ENCODE measurements around the gene CLCN5. TPM values are rescaled to one million over a fixed set of nuclear protein-coding genes. Genes with fewer than 3 reads are reported as not detected.

The CLCN5 gene
- total RNA-seq, 5 donors from 2014 or later (not counting 1 experiment from before 2014, with no cell fraction given), result 1.4 to 2.3 (median 2.2) TPM

DNA sequence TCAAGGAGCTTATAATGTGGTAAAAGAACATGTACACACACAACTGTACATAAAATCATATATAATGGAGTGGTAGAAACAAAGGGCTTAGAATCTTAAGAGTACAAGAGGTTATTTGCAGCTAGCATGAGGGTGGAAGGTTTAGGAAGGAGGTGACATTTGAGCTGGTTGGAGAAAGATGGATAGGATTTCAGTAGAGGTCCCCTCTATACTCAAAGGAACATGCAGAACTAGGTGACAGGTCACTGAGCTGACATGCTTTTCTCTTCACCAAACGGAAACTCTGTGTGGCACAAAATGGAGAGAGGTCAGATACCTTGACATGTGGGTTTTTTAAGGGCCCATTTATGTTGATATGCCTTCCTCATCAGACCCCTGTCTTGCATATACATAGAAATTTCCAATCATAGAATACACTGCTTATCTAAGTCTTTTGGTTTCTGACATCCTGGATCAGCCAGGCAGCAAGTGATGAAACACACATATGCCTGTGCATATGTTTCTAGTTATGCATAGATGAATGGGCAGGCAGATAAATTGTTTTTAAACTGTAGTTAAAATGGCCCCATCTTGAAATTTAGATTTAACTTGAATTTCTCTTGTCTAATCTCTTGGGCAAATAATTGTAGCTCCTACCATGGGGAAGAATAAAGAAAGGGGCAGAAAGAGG is 29.3 kb downstream of the CLCN5 start:
- ChIA-PET CTCF (no interaction called here), POLR2A (no interaction called here)
- ATAC-seq (replicated peaks in 1 of 4), result no peak
- Histone ChIP-seq H3K4me1 (ENCODE audit: control insufficient read depth in 1 of 2, extremely low read depth in 1 of 2, insufficient read depth in 2 of 2, low read length in 2 of 2) (no peaks in the 10 kb centered on the region), H3K9me3 (no peaks in the 10 kb centered on the region), H3K36me3 (ENCODE audit: control insufficient read depth in 2 of 2, extremely low read depth in 1 of 2, insufficient read depth in 1 of 2, low read length in 1 of 2) (no peaks in the 10 kb centered on the region), H3K27me3 (replicated peaks in 1 of 2; ENCODE audit: control insufficient read depth in 2 of 2, extremely low read depth in 1 of 2, insufficient read depth in 2 of 2, low read length in 1 of 2) (no peaks in the 10 kb centered on the region), H3K4me3 (ENCODE audit: control insufficient read depth in 1 of 2, extremely low read depth in 1 of 2, low read length in 1 of 2) (no peak overlapping the region), H3K27ac (ENCODE audit: low read length) (no peak overlapping the region)
- no CpG with 5 or more reads among the region's 1 CpG for WGBS (ENCODE audit: insufficient coverage)
- Mint-ChIP-seq H3K27me3 (peaks cover 0 to 12% of the 10 kb centered on the region in 2 donors), H3K4me1 (no peaks in the 10 kb centered on the region), H3K36me3 (no peaks in the 10 kb centered on the region), H3K27ac (no peak overlapping the region), H3K4me3 (no peak overlapping the region), H3K9me3 (no peaks in the 10 kb centered on the region)
- no peak for DNase-seq

- DNase-seq, result no peak
- Mint-ChIP-seq H3K27me3 (peaks cover 0 to 4% of the 10 kb centered on the region in 2 donors), H3K4me3 (no peak overlapping the region), H3K4me1 (no peaks in the 10 kb centered on the region), H3K27ac (no peak overlapping the region), H3K9me3 (no peaks in the 10 kb centered on the region), H3K36me3 (no peaks in the 10 kb centered on the region)
- Histone ChIP-seq H3K4me1 (ENCODE audit: control insufficient read depth in 1 of 2, extremely low read depth in 1 of 2, insufficient read depth in 2 of 2, low read length in 2 of 2) (no peaks in the 10 kb centered on the region), H3K27ac (ENCODE audit: low read length) (no peak overlapping the region), H3K9me3 (no peaks in the 10 kb centered on the region), H3K27me3 (replicated peaks in 1 of 2; ENCODE audit: control insufficient read depth in 2 of 2, extremely low read depth in 1 of 2, insufficient read depth in 2 of 2, low read length in 1 of 2) (no peaks in the 10 kb centered on the region), H3K4me3 (ENCODE audit: control insufficient read depth in 1 of 2, extremely low read depth in 1 of 2, low read length in 1 of 2) (no peak overlapping the region), H3K36me3 (ENCODE audit: control insufficient read depth in 2 of 2, extremely low read depth in 1 of 2, insufficient read depth in 1 of 2, low read length in 1 of 2) (no peaks in the 10 kb centered on the region)
- no CpG with 5 or more reads among the region's 2 CpGs for WGBS (ENCODE audit: insufficient coverage)
- no peak for ATAC-seq (replicated peaks in 1 of 4)
- ChIA-PET POLR2A (no interaction called here), CTCF (no interaction called here)
Observed at GRCh38 chrX:49956313-49956712, 33.9 kb downstream of the CLCN5 start.

GRCh38 chrX:49958727-49959485 is 36.5 kb downstream of the CLCN5 start:
- no CpG with 5 or more reads among the region's 4 CpGs for WGBS (ENCODE audit: insufficient coverage)
- no peak overlapping the region for H3K4me3 ChIP-seq (ENCODE audit: control insufficient read depth in 1 of 2, extremely low read depth in 1 of 2, low read length in 1 of 2)
- no peaks in the 10 kb centered on the region for H3K9me3 ChIP-seq
- ATAC-seq (replicated peaks in 1 of 4) (no peak), DNase-seq (no peak)
- Mint-ChIP-seq H3K9me3 (no peaks in the 10 kb centered on the region), H3K27ac (no peak overlapping the region), H3K27me3 (peaks cover 0 to 9% of the 10 kb centered on the region in 2 donors), H3K4me3 (no peak overlapping the region), H3K36me3 (no peaks in the 10 kb centered on the region), H3K4me1 (no peaks in the 10 kb centered on the region)
- no peak overlapping the region for H3K27ac ChIP-seq (ENCODE audit: low read length)
- CTCF ChIA-PET, result no interaction called here
- no peaks in the 10 kb centered on the region for H3K4me1 ChIP-seq (ENCODE audit: control insufficient read depth in 1 of 2, extremely low read depth in 1 of 2, insufficient read depth in 2 of 2, low read length in 2 of 2)
- H3K27me3 ChIP-seq (replicated peaks in 1 of 2; ENCODE audit: control insufficient read depth in 2 of 2, extremely low read depth in 1 of 2, insufficient read depth in 2 of 2, low read length in 1 of 2), result no peaks in the 10 kb centered on the region
- POLR2A ChIA-PET, result no interaction called here
- H3K36me3 ChIP-seq (ENCODE audit: control insufficient read depth in 2 of 2, extremely low read depth in 1 of 2, insufficient read depth in 1 of 2, low read length in 1 of 2), result no peaks in the 10 kb centered on the region

DNA sequence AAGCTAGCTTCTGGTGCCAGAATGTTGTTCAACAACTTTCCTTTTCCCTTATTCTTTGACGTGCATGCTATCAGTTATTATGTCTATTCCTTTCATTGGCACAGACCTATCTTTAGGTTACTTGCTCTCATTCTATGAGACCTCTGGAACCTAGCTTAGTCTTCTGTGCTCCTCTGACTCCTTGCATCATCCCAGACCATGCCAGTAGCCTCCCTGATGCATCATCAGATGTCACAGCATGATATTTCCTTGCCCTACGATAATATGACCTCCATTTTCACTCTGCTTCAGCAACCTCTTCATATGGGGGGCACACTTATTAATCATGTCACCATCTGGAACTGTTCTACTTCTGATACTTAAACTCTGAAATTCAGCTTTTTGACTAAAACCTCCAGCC is 37.2 kb downstream of the CLCN5 start:
- ChIA-PET CTCF (no interaction called here), POLR2A (no interaction called here)
- no peak for ATAC-seq (replicated peaks in 1 of 4)

DNA sequence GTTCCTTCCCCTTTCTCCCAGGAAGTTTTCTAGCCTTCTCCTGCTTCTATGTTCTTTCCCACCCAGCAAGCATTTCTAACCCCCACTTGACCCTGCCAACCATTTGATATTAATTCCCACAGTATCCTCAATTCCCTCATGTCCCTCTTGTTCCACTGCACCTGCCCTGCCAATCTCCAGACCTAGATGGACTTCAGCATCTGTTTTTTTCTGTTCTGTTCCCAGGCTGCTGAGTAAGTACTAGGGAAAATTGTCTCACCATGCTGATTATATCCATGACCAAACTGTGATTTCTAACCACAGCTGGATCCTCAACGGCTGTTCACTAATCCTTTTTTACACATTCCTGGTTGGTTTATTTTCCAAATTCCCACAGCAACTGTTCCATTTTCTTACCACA is 37.7 kb downstream of the CLCN5 start:
- no peak overlapping the region for H3K4me3 ChIP-seq (ENCODE audit: control insufficient read depth in 1 of 2, extremely low read depth in 1 of 2, low read length in 1 of 2)
- no peak for ATAC-seq (replicated peaks in 1 of 4)
- ChIA-PET CTCF (no interaction called here), POLR2A (no interaction called here)
- no peaks in the 10 kb centered on the region for H3K4me1 ChIP-seq (ENCODE audit: control insufficient read depth in 1 of 2, extremely low read depth in 1 of 2, insufficient read depth in 2 of 2, low read length in 2 of 2)
- H3K27me3 ChIP-seq (replicated peaks in 1 of 2; ENCODE audit: control insufficient read depth in 2 of 2, extremely low read depth in 1 of 2, insufficient read depth in 2 of 2, low read length in 1 of 2), result no peaks in the 10 kb centered on the region
- H3K27ac Mint-ChIP-seq, result no peak overlapping the region
- H3K9me3 ChIP-seq, result no peaks in the 10 kb centered on the region
- H3K27ac ChIP-seq (ENCODE audit: low read length), result no peak overlapping the region
- no peaks in the 10 kb centered on the region for H3K4me1 Mint-ChIP-seq
- no peaks in the 10 kb centered on the region for H3K36me3 ChIP-seq (ENCODE audit: control insufficient read depth in 2 of 2, extremely low read depth in 1 of 2, insufficient read depth in 1 of 2, low read length in 1 of 2)
- no peak for DNase-seq
- no peaks in the 10 kb centered on the region for H3K9me3 Mint-ChIP-seq
- no peaks in the 10 kb centered on the region for H3K36me3 Mint-ChIP-seq
- H3K4me3 Mint-ChIP-seq, result no peak overlapping the region
- no CpG with 5 or more reads among the region's 1 CpG for WGBS (ENCODE audit: insufficient coverage)
- peaks cover 0 to 5% of the 10 kb centered on the region in 2 donors for H3K27me3 Mint-ChIP-seq

More for the DNA sequence above, 37.2 kb downstream of the CLCN5 start:
- H3K4me3 Mint-ChIP-seq, result no peak overlapping the region
- no peaks in the 10 kb centered on the region for H3K9me3 Mint-ChIP-seq
- H3K27me3 Mint-ChIP-seq, result peaks cover 0 to 6% of the 10 kb centered on the region in 2 donors
- no peak for DNase-seq
- no peak overlapping the region for H3K27ac ChIP-seq (ENCODE audit: low read length)
- H3K4me1 ChIP-seq (ENCODE audit: control insufficient read depth in 1 of 2, extremely low read depth in 1 of 2, insufficient read depth in 2 of 2, low read length in 2 of 2), result no peaks in the 10 kb centered on the region
- H3K27ac Mint-ChIP-seq, result no peak overlapping the region
- H3K27me3 ChIP-seq (replicated peaks in 1 of 2; ENCODE audit: control insufficient read depth in 2 of 2, extremely low read depth in 1 of 2, insufficient read depth in 2 of 2, low read length in 1 of 2), result no peaks in the 10 kb centered on the region
- no peak overlapping the region for H3K4me3 ChIP-seq (ENCODE audit: control insufficient read depth in 1 of 2, extremely low read depth in 1 of 2, low read length in 1 of 2)
- no peaks in the 10 kb centered on the region for H3K9me3 ChIP-seq
- 93% methylated on average over 2 of the region's 2 CpGs for WGBS (ENCODE audit: insufficient coverage)
- no peaks in the 10 kb centered on the region for H3K36me3 ChIP-seq (ENCODE audit: control insufficient read depth in 2 of 2, extremely low read depth in 1 of 2, insufficient read depth in 1 of 2, low read length in 1 of 2)
- H3K36me3 Mint-ChIP-seq, result no peaks in the 10 kb centered on the region
- H3K4me1 Mint-ChIP-seq, result no peaks in the 10 kb centered on the region

- Histone ChIP-seq H3K9me3 (no peaks in the 10 kb centered on the region), H3K27me3 (replicated peaks in 1 of 2; ENCODE audit: control insufficient read depth in 2 of 2, extremely low read depth in 1 of 2, insufficient read depth in 2 of 2, low read length in 1 of 2) (no peaks in the 10 kb centered on the region), H3K27ac (ENCODE audit: low read length) (no peak overlapping the region), H3K36me3 (ENCODE audit: control insufficient read depth in 2 of 2, extremely low read depth in 1 of 2, insufficient read depth in 1 of 2, low read length in 1 of 2) (no peaks in the 10 kb centered on the region), H3K4me1 (ENCODE audit: control insufficient read depth in 1 of 2, extremely low read depth in 1 of 2, insufficient read depth in 2 of 2, low read length in 2 of 2) (no peaks in the 10 kb centered on the region), H3K4me3 (ENCODE audit: control insufficient read depth in 1 of 2, extremely low read depth in 1 of 2, low read length in 1 of 2) (no peak overlapping the region)
- H3K27ac Mint-ChIP-seq, result no peak overlapping the region
- POLR2A ChIA-PET, result no interaction called here
- H3K36me3 Mint-ChIP-seq, result peaks cover 12% of the 10 kb centered on the region
- H3K4me1 Mint-ChIP-seq, result no peaks in the 10 kb centered on the region
- DNase-seq, result no peak
- CTCF ChIA-PET, result no interaction called here
- no peaks in the 10 kb centered on the region for H3K9me3 Mint-ChIP-seq
- ATAC-seq (replicated peaks in 1 of 4), result no peak
- no CpG with 5 or more reads among the region's 2 CpGs for WGBS (ENCODE audit: insufficient coverage)
- peaks cover 0 to 12% of the 10 kb centered on the region in 2 donors for H3K27me3 Mint-ChIP-seq
- no peak overlapping the region for H3K4me3 Mint-ChIP-seq
Observed at GRCh38 chrX:49970674-49971073, 48.3 kb downstream of the CLCN5 start.
